Gastrocnemius medialis (tissue), 4 donors: ENCODE results near the gene RASL11B. TPM values are rescaled to one million over a fixed set of nuclear protein-coding genes. Genes with fewer than 3 reads are reported as not detected.

Experiments
- ATAC-seq, 2 donors: fragments of 150-250 bp; one replicate each; pipeline ENCODE4 v1.9.1; 2016
- DNase-seq, 2 donors: peaks; one replicate each; pipeline ENCODE4 v3.0.0-alpha.2; 2019
- H3K27ac ChIP-seq, 4 donors: fragments of 200-600 bp; sonication (generic); 1 replicate in 1 of 4; 2 replicates in 3 of 4; pipeline ENCODE4 v1.5.1; 2016 to 2018; ENCODE audit warnings: mild to moderate bottlenecking in 2 of 4, moderate library complexity in 1 of 4
- H3K27me3 ChIP-seq, 3 donors: fragments of 200-600 bp; sonication (generic) in 2 of 3; 1 replicate in 1 of 3; 2 replicates in 2 of 3; pipeline versions ENCODE4 v1.5.1 to v1.6.0; 2016 to 2019; ENCODE audit warnings: mild to moderate bottlenecking in 1 of 3, moderate library complexity in 1 of 3
- H3K36me3 ChIP-seq, 2 donors: fragments of 200-600 bp; sonication (generic) in 1 of 2; one replicate each; pipeline ENCODE4 v1.5.1; 2017 to 2018
- H3K4me1 ChIP-seq, 2 donors: fragments of 200-600 bp; sonication (generic) in 1 of 2; one replicate each; pipeline ENCODE4 v1.5.1; 2016 to 2017; ENCODE audit warnings: mild to moderate bottlenecking in 2 of 2
- H3K4me3 ChIP-seq, 4 donors: fragments of 200-600 bp; sonication (generic) in 3 of 4; 1 replicate in 1 of 4; 2 replicates in 3 of 4; pipeline ENCODE4 v1.5.1; 2016 to 2019; ENCODE audit warnings: mild to moderate bottlenecking in 2 of 4
- H3K9me3 ChIP-seq, 3 donors: fragments of 200-600 bp; sonication (generic) in 2 of 3; 1 replicate in 1 of 3; 2 replicates in 2 of 3; pipeline ENCODE4 v1.5.1; 2016 to 2019
- CTCF ChIP-seq, 5 experiments: fragments of 450-650 bp in 3 of 5; fragments of 200-600 bp in 2 of 5; sonication (generic) in 2 of 5; IDR thresholded peaks in 4 of 5; conservative IDR thresholded peaks in 1 of 5; 1 replicate in 4 of 5; 2 replicates in 1 of 5; pipeline ENCODE4 v1.5.1; 2016 to 2019; ENCODE audit warnings: antibody characterized with exemption in 5 of 5, mild to moderate bottlenecking in 3 of 5, moderate library complexity in 3 of 5
- POLR2A ChIP-seq, 2 donors: fragments of 450-650 bp; IDR thresholded peaks; one replicate each; pipeline ENCODE4 v1.6.1; 2017; ENCODE audit warnings: antibody characterized with exemption in 2 of 2, mild to moderate bottlenecking in 2 of 2, moderate library complexity in 2 of 2
- in situ Hi-C, 4 donors: fragments of 200-750 bp; cut with MboI; loops; one replicate each; pipeline versions ENCODE4 v1.15.0 to v1.8.0; 2017; ENCODE audit warnings: low sequenced_read_pairs in 4 of 4
- intact Hi-C: fragments of 100-400 bp; cut with DNase I; formaldehyde crosslinking; loops from one replicate; pipeline ENCODE4 v1.15.1; 2023; ENCODE audit warnings: low total_unique reads
- total RNA-seq, 4 donors: library from RNA; depleted of rRNA; stranded (reverse); fragments of >200 nt; gene quantifications; one replicate each; pipeline versions ENCODE4 v1.1.0 to v1.2.3, GENCODE V29; 2016

The RASL11B gene
- total RNA-seq, 4 donors from 2014 or later, result 0.18 TPM; not detected in 3

GRCh38 chr4:52848254-52848653 is 13.9 kb upstream of the RASL11B start:
- no peaks in the 10 kb centered on the region for H3K27me3 ChIP-seq

GRCh38 chr4:52850406-52851124 is 11.6 kb upstream of the RASL11B start:
- Histone ChIP-seq H3K27ac (no peak overlapping the region), H3K4me1 (peaks cover 12 to 17% of the 10 kb centered on the region in 2 donors), H3K27me3 (no peaks in the 10 kb centered on the region), H3K4me3 (no peak overlapping the region), H3K36me3 (no peaks in the 10 kb centered on the region), H3K9me3 (no peaks in the 10 kb centered on the region)
- TF ChIP-seq CTCF (IDR thresholded peaks at IDR 0.05 in 4 of 5, conservative IDR thresholded peaks at IDR 0.05 in 1 of 5), result no peak
- no peak for TF ChIP-seq POLR2A (IDR thresholded peaks at IDR 0.05)
- ATAC-seq (no peak), DNase-seq (no peak)
- in situ Hi-C loops (loop anchor here in 3 of 4 donors (10.0 to 25.0 kb wide), 2 partner anchors 126 to 537 kb away; partner anchors contain the start of gene FIP1L1 (in 1 of the 3)), intact Hi-C loops (no loop called here)

More at GRCh38 chr4:52848254-52848653, 13.9 kb upstream of the RASL11B start:
- in situ Hi-C loops, result no loop called here
- Histone ChIP-seq H3K27ac (no peak overlapping the region), H3K4me3 (no peak overlapping the region), H3K4me1 (peaks cover 8 to 12% of the 10 kb centered on the region in 2 donors), H3K36me3 (no peaks in the 10 kb centered on the region), H3K9me3 (no peaks in the 10 kb centered on the region)
- TF ChIP-seq CTCF (IDR thresholded peaks at IDR 0.05 in 4 of 5, conservative IDR thresholded peaks at IDR 0.05 in 1 of 5) (no peak), POLR2A (IDR thresholded peaks at IDR 0.05) (no peak)
- intact Hi-C loops, result no loop called here
- no peak for ATAC-seq
- DNase-seq, result no peak

GRCh38 chr4:52852041-52852440 is 10.1 kb upstream of the RASL11B start:
- in situ Hi-C loops, result loop anchor here in 3 of 4 donors (10.0 to 25.0 kb wide), 2 partner anchors 127 to 535 kb away; partner anchors contain the start of gene FIP1L1 (in 1 of the 3)
- H3K4me1 ChIP-seq, result peaks cover 6 to 17% of the 10 kb centered on the region in 2 donors
- H3K4me3 ChIP-seq, result no peak overlapping the region
- ATAC-seq, result no peak
- intact Hi-C loops, result no loop called here
- H3K27me3 ChIP-seq, result no peaks in the 10 kb centered on the region
- H3K36me3 ChIP-seq, result no peaks in the 10 kb centered on the region
- TF ChIP-seq CTCF (IDR thresholded peaks at IDR 0.05 in 4 of 5, conservative IDR thresholded peaks at IDR 0.05 in 1 of 5) (no peak), POLR2A (IDR thresholded peaks at IDR 0.05) (no peak)
- no peak overlapping the region for H3K27ac ChIP-seq
- H3K9me3 ChIP-seq, result no peaks in the 10 kb centered on the region
- no peak for DNase-seq

GRCh38 chr4:52852711-52853110 is 9.4 kb upstream of the RASL11B start:
- ATAC-seq (no peak), DNase-seq (no peak)
- Histone ChIP-seq H3K4me3 (no peak overlapping the region), H3K27me3 (no peaks in the 10 kb centered on the region), H3K4me1 (peaks cover 0 to 17% of the 10 kb centered on the region in 2 donors), H3K9me3 (no peaks in the 10 kb centered on the region), H3K27ac (no peak overlapping the region), H3K36me3 (no peaks in the 10 kb centered on the region)
- in situ Hi-C loops (loop anchor here in 3 of 4 donors (10.0 to 25.0 kb wide), 2 partner anchors 128 to 535 kb away; partner anchors contain the start of gene FIP1L1 (in 1 of the 3)), intact Hi-C loops (no loop called here)
- no peak for TF ChIP-seq CTCF (IDR thresholded peaks at IDR 0.05 in 4 of 5, conservative IDR thresholded peaks at IDR 0.05 in 1 of 5)
- no peak for TF ChIP-seq POLR2A (IDR thresholded peaks at IDR 0.05)
